Left renal pelvis (tissue), 4 donors: ENCODE data around the gene SUGCT. TPM values are rescaled to one million over a fixed set of nuclear protein-coding genes. Genes with fewer than 3 reads are reported as not detected.
"Not testable (repeated sequence)": the region's sequence is repeated elsewhere in the genome, so short reads cannot be mapped to it uniquely, and the experiment has no call there.

Experiments
- DNase-seq, 4 donors: peaks; one replicate each; pipeline ENCODE4 v3.0.0-alpha.2; 2013; ENCODE audit warnings: low read depth in 4 of 4, low spot score in 3 of 4
- polyA plus RNA-seq, 4 donors: library from polyadenylated mRNA; unstranded; fragments of 120-200 nt; gene quantifications; one replicate each; pipeline ENCODE4 v1.2.1, GENCODE V29; 2013; ENCODE audit not compliant: insufficient read length in 4 of 4

Gene SUGCT
- polyA plus RNA-seq, 4 donors: 2.2 to 15.5 (median 9.7) TPM

- DNase-seq: not testable (repeated sequence)
Measured at GRCh38 chr7:40602351-40602750, 467.5 kb downstream of the SUGCT start.

DNA sequence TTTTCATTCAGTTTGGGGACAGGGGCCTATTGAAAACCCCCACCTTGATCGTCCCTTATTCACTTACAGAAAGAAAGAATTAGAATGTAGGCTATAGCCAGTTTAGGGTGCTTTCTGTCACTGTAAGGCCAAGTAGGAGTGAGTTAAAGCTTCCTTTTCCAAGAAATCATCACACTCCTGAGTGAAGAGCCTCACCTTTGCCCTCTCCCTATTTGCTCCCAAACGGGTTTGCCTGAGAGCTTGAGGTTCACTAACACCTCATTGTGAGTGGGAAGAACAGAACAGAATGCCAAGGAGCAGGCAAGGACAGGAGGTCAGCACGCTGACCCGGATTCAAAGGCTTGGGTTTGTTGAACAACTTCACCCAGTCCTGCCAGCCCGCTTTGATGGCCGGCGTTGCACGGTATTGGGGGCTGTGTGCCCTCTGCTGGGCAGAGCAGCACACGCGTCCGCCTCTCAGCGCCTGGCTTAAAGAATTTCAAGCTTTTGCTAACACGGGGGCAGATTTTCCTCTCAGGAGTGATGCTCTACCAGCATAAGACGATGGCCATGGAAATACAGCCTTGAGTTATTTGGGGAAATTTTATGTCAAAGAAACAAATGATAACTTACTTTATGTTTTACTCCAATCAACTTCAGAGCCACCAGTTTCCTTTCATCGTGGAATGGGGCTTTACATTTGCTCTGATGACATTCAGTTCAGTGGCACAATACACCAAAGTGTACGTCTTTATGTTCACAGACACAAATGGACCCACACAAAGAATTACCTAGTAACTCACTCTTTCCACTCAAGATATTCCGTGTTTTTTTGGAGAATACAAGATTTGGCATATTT lies 470.0 kb downstream of the SUGCT start:
- DNase-seq: no peak

GRCh38 chr7:40608321-40609075 lies 473.7 kb downstream of the SUGCT start:
- no peak for DNase-seq

GRCh38 chr7:40610461-40610860 lies 475.7 kb downstream of the SUGCT start:
- DNase-seq: no peak

DNA sequence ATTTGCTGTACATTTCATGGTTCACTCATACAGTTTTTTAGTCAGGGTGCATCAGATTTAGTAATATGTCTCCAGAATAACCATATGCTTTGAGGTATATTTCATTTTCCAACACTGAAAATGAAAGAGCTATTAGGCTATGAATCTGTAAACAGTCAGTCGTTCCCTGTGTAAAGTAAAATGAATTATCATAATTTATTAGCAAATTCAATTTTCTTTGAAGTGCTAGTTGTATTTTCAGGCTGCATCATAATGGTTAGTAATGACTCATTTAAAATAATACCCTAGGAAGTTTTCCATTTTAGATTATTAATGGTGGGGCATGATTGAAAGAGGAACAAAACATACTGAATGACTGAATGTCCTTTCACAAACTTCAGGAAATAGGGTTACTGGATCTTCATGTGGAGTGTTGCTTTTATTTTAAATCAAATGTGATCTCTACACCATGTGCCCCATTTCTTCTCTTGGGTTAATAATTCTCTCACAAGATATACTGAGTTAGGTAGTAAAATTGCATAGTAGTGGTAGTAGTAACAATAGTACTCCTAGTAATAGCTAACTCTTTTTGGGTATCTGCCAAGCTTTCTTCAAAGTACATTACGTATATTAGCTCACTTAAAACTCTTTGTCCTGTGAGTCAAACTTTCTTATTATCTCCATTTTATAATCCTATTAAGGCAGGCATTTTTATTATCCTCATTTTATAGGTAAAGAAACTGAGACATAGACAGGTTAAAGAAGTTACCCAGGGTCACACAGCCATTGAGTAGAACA lies 476.5 kb downstream of the SUGCT start:
- DNase-seq: no peak

DNA sequence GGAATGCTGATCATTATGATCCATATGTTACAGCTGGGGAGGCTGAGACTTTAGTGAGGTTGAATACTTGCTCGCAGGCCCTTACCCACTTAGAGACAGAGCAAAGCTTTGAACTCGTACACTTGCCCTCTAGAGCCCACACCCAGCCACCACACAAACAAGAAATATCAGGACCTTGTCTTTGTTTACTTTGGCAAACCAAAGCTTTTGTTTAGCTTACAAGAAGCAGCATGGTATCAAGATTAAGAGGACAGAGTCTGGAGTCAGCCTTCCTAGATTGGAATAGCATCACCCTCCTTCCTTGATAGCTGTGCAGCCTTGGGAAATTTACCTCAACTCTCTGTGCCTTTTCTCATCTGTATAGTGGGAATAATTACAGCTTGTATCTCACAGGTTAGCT lies 477.5 kb downstream of the SUGCT start:
- DNase-seq: no peak

DNA sequence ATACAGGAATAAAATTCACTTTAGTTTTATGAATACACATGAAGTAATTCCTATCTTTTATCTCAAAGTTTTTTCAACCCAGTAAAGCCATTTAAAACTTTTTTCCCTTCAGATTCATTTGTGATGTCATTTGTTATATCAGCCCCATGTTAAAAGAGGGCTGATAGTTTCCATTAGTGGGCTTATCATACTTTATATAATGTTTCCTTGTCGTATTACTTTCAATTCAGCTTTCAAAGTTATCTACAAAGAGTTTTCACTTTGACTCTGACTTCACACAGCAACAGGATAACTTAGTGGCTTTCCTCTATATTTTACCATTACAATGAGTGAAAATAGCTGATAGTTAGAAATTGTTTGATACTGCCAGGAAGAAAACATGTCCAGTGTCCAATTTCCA lies 484.8 kb downstream of the SUGCT start:
- no peak for DNase-seq

- DNase-seq: no peak
Measured at GRCh38 chr7:40621592-40621998, 486.8 kb downstream of the SUGCT start.

DNA sequence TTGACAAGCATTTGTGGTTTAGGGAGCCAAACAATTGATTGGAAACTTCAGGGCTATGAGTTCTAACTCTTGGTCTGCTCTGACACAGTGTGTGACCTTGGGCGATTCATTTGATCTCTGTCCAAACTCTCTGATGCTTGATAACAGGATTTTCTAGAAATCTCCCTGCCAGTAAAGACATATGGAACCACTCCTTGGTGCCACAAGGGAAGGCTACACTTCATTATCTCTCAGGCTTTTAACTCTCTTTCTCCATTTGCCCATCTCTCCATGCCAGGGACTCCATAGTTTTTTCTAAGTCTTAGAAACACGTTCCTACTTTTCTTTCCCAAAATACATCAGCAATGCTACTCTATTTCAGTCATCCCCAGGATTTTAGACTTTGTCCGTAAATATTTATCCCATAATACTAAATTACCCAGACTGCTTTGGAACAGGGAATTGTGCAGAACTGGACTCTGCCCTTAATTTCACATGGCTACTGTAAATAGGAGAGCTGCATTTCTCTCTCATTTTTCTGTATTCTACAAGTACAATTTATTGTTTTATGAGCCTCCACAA lies 488.2 kb downstream of the SUGCT start:
- no peak for DNase-seq

- DNase-seq: no peak
Measured at GRCh38 chr7:40623863-40624262, 489.1 kb downstream of the SUGCT start.

DNA sequence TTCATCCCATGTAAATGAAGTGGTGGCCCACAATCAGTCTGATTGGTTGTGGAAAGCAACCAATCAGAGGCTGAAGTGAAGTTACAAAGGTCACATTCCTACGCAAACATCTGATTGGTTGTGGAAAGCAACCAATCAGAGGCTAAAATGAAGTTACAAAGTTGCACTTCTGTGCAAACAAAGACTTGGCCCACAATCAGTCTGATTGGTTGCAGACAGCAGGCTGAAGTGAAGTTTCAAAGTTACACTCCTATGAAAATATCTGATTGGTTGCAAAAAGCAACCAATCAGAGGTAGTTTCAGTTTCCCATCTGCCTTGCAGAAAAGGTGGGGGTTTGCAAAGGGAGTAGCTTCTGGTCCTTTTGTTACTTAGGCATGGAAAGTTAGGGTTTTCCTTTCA lies 492.6 kb downstream of the SUGCT start:
- DNase-seq: not testable (repeated sequence)

GRCh38 chr7:40629891-40630290 lies 495.1 kb downstream of the SUGCT start:
- no peak for DNase-seq

GRCh38 chr7:40634118-40634517 lies 499.3 kb downstream of the SUGCT start:
- DNase-seq: no peak

DNA sequence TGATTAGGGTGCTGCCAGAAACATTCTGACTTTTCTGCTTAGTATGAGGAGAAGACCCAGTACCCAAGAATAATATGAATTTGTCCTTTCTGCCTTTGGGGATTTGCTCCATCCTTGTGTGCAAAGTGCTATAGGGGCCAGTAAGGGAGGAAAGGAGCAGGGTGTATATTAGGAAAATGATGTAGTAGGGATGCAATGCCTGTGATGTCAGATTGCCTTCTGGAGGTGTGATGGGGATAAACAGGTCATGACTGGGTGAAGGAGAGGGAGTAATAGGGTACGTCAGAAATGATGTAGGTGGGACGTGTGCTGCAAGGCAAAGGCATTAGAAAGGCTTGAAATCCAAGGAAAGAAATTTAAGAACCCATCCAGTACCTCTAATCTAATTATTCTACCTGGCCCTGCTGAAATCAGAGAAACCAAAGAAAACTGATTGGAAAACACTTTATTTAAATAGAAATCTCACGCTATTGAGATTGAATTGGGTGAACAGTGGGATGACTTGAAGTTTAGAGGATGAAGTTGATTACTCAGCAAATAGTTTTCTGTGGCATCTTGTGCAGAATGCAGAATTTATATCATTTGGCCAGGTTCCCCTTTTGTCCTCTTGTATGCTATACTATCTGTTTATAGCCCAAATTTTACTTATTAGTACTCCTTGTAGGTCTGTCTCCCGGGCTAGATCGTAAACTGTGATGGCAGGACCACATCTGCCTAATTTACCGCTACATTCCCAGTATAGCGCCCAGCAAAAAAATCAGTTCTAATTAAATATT lies 503.9 kb downstream of the SUGCT start:
- no peak for DNase-seq

DNA sequence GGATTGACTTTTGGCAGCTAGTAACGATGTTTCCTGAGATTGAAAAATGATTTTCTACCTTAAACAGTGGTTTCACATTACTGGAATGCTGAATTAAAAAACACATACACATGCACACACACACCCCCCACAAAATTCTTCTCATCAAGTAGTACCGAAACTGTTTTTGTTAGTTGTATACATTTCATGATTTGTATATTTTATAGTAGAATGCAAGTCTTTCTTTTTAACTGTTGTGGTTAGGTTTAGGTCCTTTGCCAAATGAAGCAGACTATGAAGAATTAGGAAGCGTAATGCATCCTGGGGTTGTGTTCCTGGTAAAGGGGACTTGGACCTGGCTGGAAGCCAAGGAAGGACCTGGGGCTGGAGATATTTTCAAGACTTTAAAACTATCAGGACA lies 505.8 kb downstream of the SUGCT start:
- no peak for DNase-seq

DNA sequence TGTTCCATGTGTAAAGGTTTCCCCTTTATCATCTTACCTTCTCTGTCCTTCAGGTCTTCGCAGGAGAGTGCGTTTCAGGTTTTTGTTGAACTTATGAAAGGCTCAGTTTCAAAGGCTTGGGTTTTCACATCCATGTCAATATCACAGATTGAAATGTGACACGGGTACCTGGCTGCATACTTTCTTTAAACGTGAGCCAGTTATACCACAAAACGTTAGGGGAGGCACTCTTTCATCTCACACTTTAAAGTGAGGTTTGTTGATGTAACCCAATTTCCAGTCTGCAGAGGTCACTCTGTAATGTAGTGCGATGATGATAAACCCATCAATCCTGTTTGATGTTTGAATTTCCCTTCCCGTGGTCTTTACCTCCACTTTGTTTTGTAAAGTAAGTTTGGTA lies 506.9 kb downstream of the SUGCT start:
- DNase-seq: no peak

- no peak for DNase-seq
Measured at GRCh38 chr7:40643664-40644063, 508.9 kb downstream of the SUGCT start.

- DNase-seq: no peak
Measured at GRCh38 chr7:40644454-40645188, 509.8 kb downstream of the SUGCT start.

GRCh38 chr7:40645197-40645596 lies 510.4 kb downstream of the SUGCT start:
- no peak for DNase-seq
